Measurements from ENCODE around the gene EMP2.

Gene EMP2

DNA sequence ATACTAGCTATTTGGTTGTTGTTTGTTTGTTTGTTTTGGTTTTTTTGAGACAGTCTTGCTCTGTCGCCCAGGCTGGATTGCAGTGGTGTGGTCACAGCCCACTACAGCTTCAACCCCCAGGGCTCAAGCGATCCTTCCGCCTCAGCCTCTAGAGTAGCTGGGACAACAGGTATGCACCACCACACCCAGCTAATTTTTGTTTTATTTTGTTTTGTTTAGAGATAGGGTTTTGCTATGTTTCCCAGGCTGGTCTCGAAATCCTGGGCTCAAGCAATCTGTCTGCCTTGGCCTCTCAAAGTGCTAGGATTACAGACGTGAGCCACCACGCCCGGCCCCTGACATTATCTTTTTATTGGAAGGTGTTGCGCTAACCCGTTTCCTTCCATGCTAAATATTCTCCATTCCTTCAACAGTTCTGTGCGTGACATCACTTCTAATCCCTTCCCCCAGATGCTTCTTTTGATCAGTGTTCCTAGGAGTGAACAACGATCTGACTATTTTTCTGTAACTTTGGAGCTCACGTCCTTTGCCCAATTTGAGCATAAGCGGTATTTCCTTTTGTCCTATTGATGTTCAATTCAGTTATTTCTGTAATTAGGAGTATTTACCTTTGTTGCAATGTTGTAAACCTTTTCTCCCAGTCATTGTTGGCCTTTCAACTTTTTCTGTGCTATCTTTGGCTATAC lies 30.2 kb upstream of the EMP2 start:
- DNase-seq (ENCODE audit: low spot score): no peak

DNA sequence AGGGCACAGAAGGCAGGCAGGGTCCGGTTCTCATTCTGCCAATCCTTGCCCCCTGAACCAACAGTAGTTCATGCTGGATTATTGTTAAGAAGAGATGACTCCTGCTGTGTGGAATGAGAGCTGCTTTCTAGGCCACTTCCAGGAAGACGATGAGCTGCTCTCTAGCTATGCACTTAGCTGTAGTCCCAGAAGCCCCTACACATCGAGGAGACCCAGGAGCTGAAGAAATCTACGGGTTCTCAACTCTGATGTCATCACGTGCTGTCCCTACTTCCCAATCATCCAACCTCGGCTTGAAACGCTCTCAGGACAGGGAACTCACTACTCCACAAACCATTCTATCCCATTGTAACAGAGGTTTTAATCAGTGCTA lies 29.0 kb upstream of the EMP2 start:
- DNase-seq (ENCODE audit: low spot score): no peak

DNA sequence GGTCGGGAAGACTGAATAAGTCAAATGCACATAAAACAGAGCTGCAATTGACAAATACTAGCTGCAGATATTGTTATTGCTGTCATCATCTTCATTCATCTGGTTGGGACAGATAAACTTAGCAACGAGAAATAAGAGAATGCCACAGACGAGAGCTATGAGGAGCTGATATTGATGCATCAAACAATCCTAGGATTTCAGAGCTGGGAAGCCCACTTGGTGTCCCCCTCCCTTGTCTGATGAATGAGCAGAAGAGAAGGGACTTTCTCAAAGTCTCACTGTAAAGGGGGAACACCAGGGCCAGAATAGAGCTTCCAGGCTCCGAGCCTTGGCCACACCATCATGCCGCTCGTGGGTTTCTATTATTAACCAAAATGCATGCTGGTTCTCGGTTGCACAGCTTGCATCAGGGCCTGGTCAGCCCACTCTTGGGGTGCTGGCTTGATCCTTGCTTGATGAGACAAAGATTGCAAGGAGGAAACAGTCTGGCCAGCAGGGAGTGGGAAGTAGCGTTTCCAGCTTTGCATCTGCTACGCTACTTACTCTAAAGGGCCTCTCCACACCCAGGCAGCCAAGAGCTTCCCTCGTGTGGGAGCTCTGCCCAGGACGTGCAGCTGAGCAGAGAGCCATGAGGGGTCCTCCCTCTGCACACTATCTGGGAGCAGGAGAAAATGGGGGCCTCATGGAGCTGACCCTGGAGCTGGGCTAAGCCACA lies 28.4 kb upstream of the EMP2 start:
- DNase-seq (ENCODE audit: low spot score): no peak

DNA sequence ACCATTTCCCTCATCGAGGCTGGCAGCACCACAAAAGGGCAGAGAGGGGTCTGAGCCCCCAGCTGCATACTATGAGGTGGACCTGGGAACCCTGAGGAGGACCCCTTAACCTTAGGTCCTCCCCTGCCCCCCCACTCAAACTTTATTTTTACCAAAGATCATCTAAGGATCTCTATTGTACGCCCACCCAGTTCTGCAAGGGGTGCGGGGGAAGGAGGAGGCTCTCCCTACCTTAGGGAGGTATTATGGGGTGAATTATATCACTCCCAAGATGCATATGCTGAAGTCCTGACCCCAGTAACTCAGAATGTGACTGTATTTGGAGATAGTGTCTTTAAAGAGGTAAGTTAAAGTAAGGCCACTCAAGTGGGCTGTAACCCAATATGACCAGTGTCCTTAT lies 26.8 kb upstream of the EMP2 start:
- no peak for DNase-seq (ENCODE audit: low spot score)

DNA sequence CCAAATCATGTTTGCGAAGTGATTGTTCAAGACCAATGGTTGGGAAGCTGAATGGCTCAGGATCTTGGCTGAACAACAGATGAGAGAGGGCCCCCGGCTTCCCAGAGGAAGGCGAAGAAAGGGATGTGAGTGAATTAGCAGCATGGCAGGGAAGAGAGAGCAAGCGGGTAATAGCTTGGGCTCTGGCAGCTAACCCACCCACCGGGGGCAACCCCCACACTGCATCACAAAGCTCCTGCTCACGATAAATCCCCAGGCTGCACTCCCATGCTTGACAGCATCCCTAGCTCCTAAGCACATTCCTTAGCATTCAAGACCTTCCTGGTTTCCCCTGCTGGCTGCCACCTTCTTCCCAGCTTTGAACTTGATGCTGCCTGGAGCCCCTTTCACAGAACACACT lies 26.2 kb upstream of the EMP2 start:
- DNase-seq (ENCODE audit: low spot score): no peak

DNA sequence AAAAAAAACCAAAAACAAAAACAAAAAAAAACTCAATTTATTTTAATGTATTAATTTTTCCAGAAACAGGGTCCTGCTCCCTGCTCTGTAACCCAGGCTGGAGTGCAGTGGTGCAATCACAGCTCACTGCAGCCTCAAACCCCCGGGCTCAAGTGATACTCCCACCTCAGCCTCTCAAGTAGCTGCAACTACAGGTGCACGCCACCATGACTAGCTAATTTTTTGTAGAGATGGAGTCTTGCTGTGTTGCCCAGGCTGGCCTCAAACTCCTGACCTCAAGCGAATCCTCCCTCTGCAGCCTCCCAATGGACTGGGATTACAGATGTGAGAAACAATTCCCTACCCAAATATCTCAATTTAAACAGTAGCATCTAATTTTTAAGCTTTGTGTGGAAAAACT lies 25.2 kb upstream of the EMP2 start:
- DNase-seq (ENCODE audit: low spot score): no peak

DNA sequence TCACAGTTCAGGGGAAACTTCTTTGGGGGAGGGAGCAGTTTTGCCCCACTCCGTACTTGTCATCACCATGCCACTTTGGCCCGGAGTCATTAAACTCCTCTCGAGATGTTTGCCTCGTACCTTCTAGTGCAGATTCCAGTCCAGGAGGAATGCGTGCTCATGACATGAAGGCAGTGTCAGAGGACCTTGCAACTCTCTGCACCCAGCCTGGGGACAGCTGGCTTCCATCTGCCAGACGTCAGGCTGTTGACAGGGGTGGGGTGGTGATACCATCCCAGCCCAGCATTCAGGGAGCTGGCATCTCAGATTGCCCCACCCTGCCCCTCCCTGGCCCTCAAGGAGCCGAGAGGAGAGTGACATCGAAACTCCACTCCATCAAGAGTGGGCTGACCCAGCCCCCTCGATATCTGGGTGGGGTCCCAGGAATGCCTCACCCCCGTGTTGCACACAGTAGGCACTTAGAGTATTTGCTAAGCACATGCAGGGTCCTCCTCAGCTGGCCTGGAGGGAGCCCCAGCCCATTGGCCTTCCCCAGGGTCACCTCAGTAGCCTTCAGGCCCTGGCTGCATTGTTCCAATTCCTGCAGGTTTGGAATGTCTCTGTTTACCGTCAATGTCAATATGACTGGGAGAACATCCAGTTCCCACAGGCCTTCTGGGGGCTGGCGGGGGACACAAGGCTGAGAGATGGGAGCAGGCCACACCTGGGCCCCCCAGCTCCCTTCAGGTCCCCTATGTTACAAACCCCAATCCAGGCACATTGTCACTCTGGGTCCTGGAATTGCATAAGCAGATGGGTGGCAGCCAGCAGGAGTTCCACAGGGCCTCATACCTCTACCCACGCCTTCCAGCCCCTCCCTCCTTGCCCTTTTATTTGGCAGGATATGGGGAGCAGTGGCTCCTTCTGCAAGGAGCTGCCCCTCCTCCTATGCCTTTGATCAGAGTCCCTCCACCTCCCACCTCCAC lies 21.3 kb upstream of the EMP2 start:
- DNase-seq (ENCODE audit: low spot score): no peak

DNA sequence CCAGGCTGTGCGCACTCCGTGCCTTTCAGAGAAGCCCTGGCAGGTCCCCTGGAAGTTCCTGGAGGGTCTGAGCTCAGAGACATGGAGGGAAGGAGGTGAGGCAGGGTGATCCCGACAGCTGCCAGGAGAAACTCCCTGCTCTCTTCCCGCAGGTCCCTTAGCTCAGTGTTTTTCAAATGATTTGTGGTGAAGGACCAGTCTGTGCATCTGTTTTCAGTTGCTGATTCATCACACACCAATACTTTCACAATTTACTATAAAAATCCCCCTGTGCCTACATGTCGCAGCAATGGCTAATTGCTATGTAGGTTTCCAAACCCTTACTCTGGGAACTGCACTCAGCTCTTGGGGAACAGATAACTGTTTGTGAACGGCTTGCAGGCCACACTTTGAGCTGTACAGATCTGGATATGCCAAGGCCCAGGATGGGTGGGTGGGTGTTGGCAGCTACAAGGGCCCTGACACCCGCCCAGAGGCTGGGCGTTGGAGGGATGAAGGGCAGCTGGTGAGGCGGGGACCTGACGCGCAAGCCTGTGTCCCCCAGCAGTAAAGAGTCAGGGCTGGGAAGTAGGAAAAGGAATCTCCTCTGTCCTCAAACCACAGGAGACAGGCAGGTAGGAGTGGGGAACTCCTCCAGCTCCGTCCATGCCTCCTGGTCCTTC lies 20.5 kb upstream of the EMP2 start:
- no peak for DNase-seq (ENCODE audit: low spot score)

DNA sequence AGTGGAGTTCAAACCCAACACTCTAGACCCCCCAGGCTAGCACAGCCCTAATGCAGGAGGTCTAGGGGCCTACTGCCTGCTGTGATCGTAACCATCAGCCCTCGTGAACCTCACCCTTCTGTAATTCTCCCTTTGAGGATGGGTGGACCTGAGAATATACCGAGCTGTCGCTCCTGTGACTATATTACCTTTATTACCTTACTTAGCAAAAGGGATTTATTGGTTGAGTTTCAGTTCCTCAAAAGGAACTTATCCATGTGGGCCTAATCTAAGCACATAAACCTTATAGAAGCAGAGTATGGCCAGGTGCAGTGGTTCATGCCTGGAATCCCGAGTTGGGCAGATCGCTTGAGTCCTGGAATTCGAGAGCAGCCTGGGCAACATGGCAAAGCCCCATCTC lies 19.2 kb upstream of the EMP2 start:
- DNase-seq (ENCODE audit: low spot score): no peak

DNA sequence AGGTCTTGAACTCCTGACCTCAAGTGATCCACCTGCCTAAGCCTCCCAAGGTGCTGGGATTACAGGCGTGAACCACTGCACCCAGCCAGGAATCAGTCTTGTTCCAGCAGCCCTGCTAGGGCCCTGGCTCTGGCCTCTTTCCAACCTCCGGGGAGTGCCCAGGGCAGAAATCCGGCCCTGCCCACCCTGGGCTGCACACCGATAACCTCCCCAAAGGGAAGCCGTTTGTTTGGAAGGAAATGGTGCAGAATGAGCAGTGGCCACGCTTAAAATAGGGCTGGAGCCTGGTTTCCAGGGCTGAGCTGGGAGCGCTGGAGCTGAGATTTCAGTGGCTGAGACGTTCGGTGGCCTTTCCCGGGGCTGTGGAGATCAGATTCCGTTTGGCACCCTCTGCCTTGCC lies 17.8 kb upstream of the EMP2 start:
- no peak for DNase-seq (ENCODE audit: low spot score)

DNA sequence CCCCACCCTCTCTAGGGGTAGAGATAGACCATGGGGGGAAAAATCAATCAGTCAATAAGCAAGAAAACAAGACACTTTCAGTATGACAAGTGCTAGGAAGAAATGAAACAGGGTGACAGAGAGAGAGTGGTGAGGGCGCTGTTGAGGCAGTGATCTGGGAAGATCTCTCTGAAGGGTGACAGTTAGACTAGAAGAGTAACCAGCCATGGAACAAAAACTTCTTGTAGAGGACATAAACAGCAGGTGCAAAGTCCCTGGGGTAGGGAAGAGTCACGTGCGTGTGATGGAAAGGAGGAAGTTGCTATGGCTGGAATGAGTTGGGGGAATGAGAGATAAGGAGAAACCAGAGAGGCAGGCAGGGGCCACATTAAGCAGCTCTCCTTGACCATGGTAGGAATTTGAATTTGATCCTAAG lies 16.8 kb upstream of the EMP2 start:
- no peak for DNase-seq (ENCODE audit: low spot score)

DNA sequence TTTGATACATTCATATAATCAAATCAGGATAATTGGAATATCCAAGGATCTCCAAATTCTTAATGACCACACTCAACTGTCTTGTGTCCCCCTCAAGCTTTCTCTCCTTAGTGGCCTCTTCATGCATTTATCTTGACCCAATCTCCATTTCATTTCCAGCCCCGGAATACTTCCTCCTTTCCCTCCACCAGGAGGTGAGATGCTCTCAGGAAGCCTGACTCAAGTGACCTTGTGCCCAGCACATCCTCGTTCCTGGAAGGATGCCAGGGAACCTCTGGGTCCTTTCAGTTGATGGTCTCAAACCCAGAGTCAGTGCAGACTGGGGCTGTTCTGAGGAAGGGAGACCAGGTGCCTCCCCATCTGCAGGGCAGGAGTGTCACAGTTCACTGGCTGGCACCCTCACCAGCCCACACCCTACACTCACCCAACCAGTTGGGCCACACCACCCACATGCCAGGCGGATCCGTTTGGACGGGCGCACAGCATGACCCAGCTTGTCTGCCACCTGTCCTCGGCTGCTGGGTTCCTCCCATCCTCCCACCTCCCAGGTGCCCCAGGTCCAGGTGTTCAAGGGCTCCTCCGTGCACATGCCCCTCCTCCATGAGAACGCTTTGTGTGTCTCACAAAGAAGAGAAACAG lies 14.0 kb upstream of the EMP2 start:
- DNase-seq (ENCODE audit: low spot score): no peak

DNA sequence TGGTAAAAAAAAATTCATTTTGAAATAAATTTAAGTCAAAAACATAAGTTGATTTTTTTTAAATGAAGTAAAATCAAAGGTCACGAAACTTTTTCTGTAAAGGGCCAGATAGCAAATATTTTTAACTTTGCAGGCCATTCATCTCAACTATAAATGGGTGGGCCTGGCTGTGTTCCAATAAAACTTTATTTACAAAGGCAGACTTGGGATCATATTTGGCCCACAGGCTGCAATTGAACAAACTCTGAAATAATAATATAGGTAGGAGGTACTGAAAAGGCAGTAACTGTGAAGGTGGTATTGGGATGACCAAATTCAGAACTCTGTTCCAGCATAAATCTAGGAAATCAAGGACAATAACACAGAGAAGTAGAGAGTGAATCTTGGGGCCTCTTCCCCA lies 12.2 kb upstream of the EMP2 start:
- DNase-seq (ENCODE audit: low spot score): no peak

DNA sequence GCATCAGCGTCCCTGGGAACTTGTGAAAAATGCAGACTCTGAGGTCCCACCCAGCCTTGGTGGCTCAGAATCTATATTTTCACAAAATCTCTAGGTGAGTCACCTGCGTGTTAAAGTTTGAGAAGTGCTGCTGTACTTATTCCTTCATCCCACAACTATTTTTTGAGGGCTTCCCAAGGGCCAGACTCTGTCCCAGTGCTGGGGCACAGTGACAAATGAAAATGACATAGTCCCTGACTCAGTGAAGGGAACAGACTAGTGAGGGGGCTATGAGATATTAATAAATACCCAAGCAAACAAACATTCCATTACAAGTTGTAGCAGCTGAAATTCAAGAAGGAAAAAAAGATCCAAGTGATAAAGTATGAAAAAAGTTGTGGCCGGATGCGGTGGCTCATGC lies 9.9 kb upstream of the EMP2 start:
- no peak for DNase-seq (ENCODE audit: low spot score)

DNA sequence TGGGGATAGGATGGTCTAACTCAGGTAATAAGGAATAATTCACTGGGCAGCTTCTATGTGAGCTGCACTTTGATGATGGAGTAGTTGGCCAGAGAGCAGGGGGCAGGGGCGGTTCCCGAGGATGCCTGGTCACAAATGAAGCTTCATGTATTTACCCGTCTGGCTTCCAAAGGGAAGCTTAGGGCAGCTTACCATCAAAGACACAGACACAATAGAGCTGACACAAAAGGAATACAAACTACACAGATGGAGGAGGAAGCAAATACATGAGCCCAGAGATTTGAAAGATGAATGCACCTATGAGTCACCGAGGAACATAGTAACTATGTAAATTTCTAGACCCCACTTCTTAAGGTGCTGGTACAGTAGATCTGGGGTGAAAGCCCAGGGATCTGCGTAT lies 8.7 kb upstream of the EMP2 start:
- no peak for DNase-seq (ENCODE audit: low spot score)

DNA sequence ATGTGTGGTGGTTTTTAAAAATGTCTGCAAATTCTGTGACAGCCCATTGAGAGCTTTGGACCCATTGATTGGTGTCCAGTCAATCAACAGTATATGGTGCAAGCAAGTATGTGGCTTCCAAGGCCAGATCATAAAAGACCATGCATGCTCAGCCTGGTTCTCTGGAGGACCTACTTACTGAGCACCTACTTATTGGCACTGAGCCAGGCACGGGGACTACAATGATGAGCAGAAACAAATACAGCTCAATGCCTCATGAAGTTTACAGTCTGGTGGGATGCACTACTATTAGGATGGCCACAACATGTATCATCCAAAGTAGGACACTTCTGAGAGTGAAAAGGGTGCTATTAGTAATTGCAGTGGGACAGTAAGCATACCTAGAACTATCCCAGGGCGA lies 7.2 kb upstream of the EMP2 start:
- no peak for DNase-seq (ENCODE audit: low spot score)

DNA sequence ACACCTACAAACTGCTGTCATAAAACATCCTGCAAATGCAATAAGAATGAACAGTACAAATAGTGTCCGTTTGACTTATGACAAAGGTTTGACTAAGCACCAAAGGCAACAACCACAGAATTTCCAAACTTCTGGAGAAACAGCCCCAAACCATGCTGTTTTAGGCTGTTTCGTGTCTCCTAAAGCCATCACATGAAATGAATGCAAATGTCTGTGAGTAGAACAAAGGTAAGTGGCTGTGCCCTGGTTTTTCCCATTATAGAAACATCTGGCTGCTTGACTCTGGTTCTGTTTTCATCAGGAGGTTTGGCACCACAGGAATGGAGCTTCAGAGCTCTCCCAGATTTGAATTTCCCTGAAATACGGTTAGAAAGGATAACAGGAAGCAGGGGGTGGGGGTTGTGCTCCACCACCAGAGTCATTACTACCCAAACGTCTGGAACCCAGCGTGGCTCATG lies 4.6 kb upstream of the EMP2 start:
- DNase-seq (ENCODE audit: low spot score): no peak

DNA sequence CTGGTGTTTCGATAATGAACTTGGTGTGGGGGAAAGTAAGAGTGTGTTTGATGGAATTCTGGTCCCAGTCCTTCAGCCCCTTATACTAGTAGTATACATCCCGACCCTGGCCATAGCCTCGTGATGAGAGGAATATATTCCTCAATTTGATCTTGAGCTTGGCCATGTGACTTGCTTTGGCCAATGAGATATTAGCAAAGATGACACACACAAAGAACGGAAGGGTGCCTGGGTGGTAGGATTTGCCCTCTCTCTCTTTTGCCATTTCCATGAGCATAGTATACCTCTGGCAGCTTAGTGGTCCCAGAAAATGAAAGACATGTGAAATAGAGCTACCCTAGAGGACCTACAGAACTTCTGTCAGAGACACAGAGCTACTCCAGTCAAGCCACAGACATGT lies 2.9 kb upstream of the EMP2 start:
- no peak for DNase-seq (ENCODE audit: low spot score)

DNA sequence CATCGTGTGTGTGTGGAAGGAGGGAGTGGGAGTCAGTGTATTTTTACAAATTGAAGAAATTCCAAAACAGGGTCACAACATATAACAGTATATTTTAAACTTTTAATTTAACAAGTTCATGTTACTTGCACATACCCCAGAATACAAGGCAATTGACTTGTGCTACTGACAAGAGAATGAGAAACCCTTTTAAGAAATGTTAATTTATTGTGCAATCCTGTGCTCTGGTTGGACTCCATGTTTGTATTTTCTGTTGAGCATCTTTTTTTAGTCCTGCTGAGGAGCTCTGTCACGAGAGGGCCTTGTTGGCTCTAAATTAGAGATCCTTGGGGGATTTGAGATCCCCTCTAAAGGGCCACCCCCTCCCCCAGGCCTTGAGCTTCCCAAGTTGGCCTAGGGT lies 1.1 kb upstream of the EMP2 start:
- DNase-seq (ENCODE audit: low spot score): no peak

DNA sequence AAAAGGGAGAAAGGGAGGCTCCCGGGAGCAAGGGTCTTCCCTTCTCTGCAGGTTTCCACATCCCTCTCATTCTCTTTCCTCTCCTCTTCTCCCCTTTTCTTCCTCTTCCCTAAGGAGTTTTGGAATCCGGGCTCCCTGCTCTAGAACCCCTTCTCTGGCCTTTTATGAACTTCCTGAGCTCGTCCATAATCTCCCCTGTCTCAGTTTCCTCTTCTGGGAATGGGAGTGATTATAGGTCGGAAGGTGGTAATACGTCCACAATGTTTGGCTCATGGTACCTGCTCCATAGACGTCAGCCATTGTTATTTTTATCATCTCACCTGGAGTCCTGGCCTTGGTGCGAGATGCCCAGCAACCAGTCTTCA lies 467 bp upstream of the EMP2 start:
- DNase-seq (ENCODE audit: low spot score): no peak

DNA sequence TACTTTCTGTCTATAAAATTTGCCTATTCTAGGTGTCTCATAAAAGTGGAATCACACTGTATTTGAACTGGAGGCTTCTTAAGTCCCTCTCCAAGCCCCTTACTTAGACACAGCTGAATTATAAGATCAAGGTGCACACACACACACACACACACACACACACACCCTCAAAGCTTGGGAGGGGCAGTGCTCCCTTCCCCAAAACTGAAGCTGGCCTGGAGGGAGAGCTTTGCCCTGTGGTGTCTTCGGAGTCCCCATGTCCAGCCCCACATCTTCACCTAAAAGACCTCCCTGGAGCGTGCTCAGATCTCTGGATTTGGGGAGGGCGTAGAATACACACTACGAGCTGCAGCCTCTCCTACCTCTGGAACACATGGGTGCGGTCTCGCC lies 828 bp downstream of the EMP2 start:
- no peak for DNase-seq (ENCODE audit: low spot score)
